ENCODE results near the gene CTNND2. TPM values are rescaled to one million over a fixed set of nuclear protein-coding genes. Genes with fewer than 3 reads are reported as not detected.

The CTNND2 gene
- polyA plus RNA-seq, 1 donor from 2014 or later = 67.0 TPM

DNA sequence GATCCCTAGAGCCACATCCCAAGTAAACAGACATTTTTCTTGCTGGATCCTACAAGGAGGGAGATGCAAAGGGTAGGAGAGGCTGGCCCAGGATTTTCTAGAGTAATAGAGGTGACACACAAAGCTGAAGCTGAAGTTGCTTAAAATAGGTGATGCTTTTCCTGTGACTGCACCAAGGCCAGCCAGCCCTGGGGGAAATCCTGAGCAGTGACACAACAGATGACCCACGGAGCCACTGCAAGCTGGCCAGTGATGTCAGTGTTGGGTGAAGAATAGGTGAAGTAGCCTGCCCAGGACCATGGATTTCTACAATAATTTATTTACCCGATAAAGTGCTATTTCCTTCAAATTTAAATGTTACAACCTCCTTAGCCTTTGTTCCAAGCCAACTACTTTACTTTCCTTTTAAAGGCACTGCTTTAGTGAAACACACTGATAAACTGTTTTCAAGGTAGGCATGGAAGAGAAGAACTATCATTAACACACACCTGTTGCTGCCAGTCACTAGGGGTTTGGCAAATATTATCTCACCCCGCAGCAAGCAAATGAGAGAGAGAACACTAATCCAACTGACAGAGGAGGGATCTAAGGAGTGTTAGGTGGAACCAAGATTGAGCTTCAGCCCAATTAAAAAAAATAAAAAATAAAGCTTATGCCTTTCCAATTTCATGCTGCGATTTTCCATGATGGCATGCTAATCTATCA, 123.5 kb downstream of the CTNND2 start:
- Histone ChIP-seq H3K36me3 (ENCODE audit: insufficient read depth, low read length) (no peaks in the 10 kb centered on the region), H3K27me3 (ENCODE audit: insufficient read depth, low read depth, low read length) (no peaks in the 10 kb centered on the region)

DNA sequence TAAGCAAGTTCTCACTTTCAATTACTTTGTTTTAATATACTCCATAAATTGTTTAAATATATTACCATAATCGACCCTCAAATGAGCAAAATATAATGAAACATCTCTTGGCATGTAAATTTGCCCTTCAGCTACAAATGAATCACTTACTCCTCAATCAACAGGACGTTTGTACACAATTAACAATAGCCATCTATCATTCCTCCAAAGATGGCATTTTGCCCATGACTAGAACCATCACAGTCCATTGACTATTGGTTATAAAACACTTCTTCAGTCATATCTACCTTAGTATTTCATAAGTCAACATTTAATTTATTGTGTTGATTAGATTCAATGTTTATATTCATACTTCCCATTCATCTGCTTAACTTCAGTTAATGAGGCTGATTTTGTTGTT, 127.2 kb downstream of the CTNND2 start:
- TF ChIP-seq RAD21 (conservative IDR thresholded peaks at IDR 0.05) = no peak
- no peak for TF ChIP-seq MXI1 (conservative IDR thresholded peaks at IDR 0.05; ENCODE audit: poor library complexity, severe bottlenecking)
- TF ChIP-seq EZH2 (IDR thresholded peaks at IDR 0.05; ENCODE audit: borderline replicate concordance, insufficient read depth, low read length, poor library complexity, severe bottlenecking) = no peak
- no peak for TF ChIP-seq SMC3 (conservative IDR thresholded peaks at IDR 0.05; ENCODE audit: poor library complexity)
- no peak for TF ChIP-seq TAF1 (IDR thresholded peaks at IDR 0.05; ENCODE audit: low read depth)
- TF ChIP-seq, protein P1, sequence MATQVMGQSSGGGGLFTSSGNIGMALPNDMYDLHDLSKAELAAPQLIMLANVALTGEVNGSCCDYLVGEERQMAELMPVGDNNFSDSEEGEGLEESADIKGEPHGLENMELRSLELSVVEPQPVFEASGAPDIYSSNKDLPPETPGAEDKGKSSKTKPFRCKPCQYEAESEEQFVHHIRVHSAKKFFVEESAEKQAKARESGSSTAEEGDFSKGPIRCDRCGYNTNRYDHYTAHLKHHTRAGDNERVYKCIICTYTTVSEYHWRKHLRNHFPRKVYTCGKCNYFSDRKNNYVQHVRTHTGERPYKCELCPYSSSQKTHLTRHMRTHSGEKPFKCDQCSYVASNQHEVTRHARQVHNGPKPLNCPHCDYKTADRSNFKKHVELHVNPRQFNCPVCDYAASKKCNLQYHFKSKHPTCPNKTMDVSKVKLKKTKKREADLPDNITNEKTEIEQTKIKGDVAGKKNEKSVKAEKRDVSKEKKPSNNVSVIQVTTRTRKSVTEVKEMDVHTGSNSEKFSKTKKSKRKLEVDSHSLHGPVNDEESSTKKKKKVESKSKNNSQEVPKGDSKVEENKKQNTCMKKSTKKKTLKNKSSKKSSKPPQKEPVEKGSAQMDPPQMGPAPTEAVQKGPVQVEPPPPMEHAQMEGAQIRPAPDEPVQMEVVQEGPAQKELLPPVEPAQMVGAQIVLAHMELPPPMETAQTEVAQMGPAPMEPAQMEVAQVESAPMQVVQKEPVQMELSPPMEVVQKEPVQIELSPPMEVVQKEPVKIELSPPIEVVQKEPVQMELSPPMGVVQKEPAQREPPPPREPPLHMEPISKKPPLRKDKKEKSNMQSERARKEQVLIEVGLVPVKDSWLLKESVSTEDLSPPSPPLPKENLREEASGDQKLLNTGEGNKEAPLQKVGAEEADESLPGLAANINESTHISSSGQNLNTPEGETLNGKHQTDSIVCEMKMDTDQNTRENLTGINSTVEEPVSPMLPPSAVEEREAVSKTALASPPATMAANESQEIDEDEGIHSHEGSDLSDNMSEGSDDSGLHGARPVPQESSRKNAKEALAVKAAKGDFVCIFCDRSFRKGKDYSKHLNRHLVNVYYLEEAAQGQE (IDR thresholded peaks at IDR 0.05; ENCODE audit: borderline replicate concordance) = no peak
- TF ChIP-seq EP300 (conservative IDR thresholded peaks at IDR 0.05; ENCODE audit: poor library complexity, severe bottlenecking) = no peak
- no peak for TF ChIP-seq POLR2AphosphoS5 (IDR thresholded peaks at IDR 0.05)
- TF ChIP-seq, protein P2, sequence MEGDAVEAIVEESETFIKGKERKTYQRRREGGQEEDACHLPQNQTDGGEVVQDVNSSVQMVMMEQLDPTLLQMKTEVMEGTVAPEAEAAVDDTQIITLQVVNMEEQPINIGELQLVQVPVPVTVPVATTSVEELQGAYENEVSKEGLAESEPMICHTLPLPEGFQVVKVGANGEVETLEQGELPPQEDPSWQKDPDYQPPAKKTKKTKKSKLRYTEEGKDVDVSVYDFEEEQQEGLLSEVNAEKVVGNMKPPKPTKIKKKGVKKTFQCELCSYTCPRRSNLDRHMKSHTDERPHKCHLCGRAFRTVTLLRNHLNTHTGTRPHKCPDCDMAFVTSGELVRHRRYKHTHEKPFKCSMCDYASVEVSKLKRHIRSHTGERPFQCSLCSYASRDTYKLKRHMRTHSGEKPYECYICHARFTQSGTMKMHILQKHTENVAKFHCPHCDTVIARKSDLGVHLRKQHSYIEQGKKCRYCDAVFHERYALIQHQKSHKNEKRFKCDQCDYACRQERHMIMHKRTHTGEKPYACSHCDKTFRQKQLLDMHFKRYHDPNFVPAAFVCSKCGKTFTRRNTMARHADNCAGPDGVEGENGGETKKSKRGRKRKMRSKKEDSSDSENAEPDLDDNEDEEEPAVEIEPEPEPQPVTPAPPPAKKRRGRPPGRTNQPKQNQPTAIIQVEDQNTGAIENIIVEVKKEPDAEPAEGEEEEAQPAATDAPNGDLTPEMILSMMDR (IDR thresholded peaks at IDR 0.05; ENCODE audit: poor library complexity, severe bottlenecking) = no peak

More for the DNA sequence above, 123.5 kb downstream of the CTNND2 start:
- Histone ChIP-seq H3K4me2 (ENCODE audit: low read length) (no peak overlapping the region), H3K9ac (ENCODE audit: low read length) (no peak overlapping the region), H3K9me3 (ENCODE audit: low read length) (no peaks in the 10 kb centered on the region), H3F3A (ENCODE audit: insufficient read depth, low read length, poor library complexity, severe bottlenecking) (no peaks in the 10 kb centered on the region), H3K9me2 (ENCODE audit: insufficient read depth, low read length) (no peaks in the 10 kb centered on the region), H3K4me3 (ENCODE audit: low read length) (no peak overlapping the region), H2AFZ (ENCODE audit: low read depth, low read length) (no peak overlapping the region), H4K20me1 (ENCODE audit: insufficient read depth) (no peaks in the 10 kb centered on the region), H3K79me2 (replicated peaks; ENCODE audit: insufficient read depth, low read length) (peaks cover 24% of the 10 kb centered on the region), H3K27ac (ENCODE audit: low read length) (no peak overlapping the region)
- TF ChIP-seq MXI1 (conservative IDR thresholded peaks at IDR 0.05; ENCODE audit: poor library complexity, severe bottlenecking) (no peak), RAD21 (conservative IDR thresholded peaks at IDR 0.05) (no peak), POLR2AphosphoS5 (IDR thresholded peaks at IDR 0.05) (no peak), SMC3 (conservative IDR thresholded peaks at IDR 0.05; ENCODE audit: poor library complexity) (no peak), EP300 (conservative IDR thresholded peaks at IDR 0.05; ENCODE audit: poor library complexity, severe bottlenecking) (no peak), TAF1 (IDR thresholded peaks at IDR 0.05; ENCODE audit: low read depth) (no peak), EZH2 (IDR thresholded peaks at IDR 0.05; ENCODE audit: borderline replicate concordance, insufficient read depth, low read length, poor library complexity, severe bottlenecking) (no peak)
- TF ChIP-seq, protein P1 (IDR thresholded peaks at IDR 0.05; ENCODE audit: borderline replicate concordance) = no peak
- TF ChIP-seq, protein P2 (IDR thresholded peaks at IDR 0.05; ENCODE audit: poor library complexity, severe bottlenecking) = no peak

More for the DNA sequence above, 127.2 kb downstream of the CTNND2 start:
- Histone ChIP-seq H3K27ac (ENCODE audit: low read length) (no peak overlapping the region), H3K9me2 (ENCODE audit: insufficient read depth, low read length) (no peaks in the 10 kb centered on the region), H3K4me3 (ENCODE audit: low read length) (no peak overlapping the region), H3F3A (ENCODE audit: insufficient read depth, low read length, poor library complexity, severe bottlenecking) (no peaks in the 10 kb centered on the region), H2AFZ (ENCODE audit: low read depth, low read length) (no peak overlapping the region), H3K79me2 (replicated peaks; ENCODE audit: insufficient read depth, low read length) (peaks cover 19% of the 10 kb centered on the region), H3K9ac (ENCODE audit: low read length) (no peak overlapping the region), H4K20me1 (ENCODE audit: insufficient read depth) (no peaks in the 10 kb centered on the region), H3K4me2 (ENCODE audit: low read length) (no peak overlapping the region), H3K27me3 (ENCODE audit: insufficient read depth, low read depth, low read length) (no peaks in the 10 kb centered on the region), H3K36me3 (ENCODE audit: insufficient read depth, low read length) (no peaks in the 10 kb centered on the region), H3K9me3 (ENCODE audit: low read length) (no peaks in the 10 kb centered on the region)
